Bronchus fibroblast of lung (primary cell): ENCODE measurements around the gene PARVB. TPM values are rescaled to one million over a fixed set of nuclear protein-coding genes. Genes with fewer than 3 reads are reported as not detected.

Experiments used
- total RNA-seq: library from RNA; depleted of rRNA; stranded (reverse); fragments of >200 nt; gene quantifications from 2 replicates; pipeline ENCODE4 v1.2.3, GENCODE V29; 2015

PARVB gene
- total RNA-seq: 43.4 and 61.2 TPM in 2 replicates

DNA sequence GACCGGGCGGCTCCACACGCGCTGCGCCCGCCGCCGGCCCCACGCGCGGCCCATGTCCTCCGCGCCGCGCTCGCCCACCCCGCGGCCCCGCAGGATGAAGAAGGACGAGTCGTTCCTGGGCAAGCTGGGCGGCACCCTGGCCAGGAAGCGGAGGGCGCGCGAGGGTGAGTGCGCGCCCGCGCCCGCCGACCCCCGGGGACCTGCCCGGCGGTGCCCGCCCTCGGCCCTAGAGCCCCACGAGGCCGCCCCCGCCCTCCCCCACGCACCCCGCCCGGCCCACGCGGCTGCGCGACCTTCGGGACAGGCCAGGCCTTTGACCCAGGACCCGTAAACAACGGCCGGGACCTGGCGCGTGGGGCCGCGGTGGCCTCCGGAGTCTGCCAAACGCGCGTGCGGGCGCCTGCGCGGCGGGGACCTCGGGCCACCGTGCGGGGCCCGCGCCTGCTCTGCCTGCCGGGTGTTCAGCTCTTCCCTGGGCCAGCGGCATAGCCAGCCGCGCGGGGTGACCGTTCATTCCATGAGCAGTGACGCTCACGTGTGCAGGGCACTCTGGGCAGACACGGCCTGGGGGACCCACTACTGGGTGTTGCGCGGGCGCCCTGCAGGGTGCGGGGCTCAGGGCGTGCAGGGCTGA, at the start of gene PARVB:
PARVB (plus strand) TSS at position 15 of the 634 bp plus-strand sequence; CDS start at position 53, 38 bp downstream.

DNA sequence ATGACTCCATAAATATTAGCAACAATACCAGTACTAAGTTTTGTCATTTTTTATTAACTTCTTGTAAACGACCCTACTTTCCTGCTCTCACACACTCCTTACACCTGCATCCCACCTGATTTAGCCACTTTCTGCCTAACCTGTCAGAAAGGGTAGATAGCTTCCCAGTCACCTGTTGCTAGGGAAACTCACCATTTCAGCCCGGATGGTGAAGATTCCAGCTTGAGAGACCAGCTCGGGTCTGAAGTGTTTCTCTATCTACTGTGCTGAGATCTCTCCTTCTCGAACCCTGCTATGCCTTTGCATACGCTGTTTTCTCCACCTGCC, 156.6 kb downstream of the PARVB start, which contains the start of gene PARVG:
PARVG (plus strand) TSS at position 220 of the 327 bp plus-strand sequence. CDS start 2,405 bp downstream, outside the sequence.

Other genes with a start within 250 kb of the PARVB start
- 0.50 and 0.74 TPM in 2 replicates for gene EFCAB6, start 212.0 kb upstream of the PARVB start, total RNA-seq
- 0.15 and 0.17 TPM in 2 replicates for gene SULT4A1, start 161.8 kb upstream of the PARVB start, total RNA-seq
- not detected in 2 replicates for gene PNPLA5, start 132.3 kb upstream of the PARVB start, total RNA-seq
- gene PNPLA3, start 100.5 kb upstream of the PARVB start, total RNA-seq: 10.4 and 10.7 TPM in 2 replicates
- 49.5 and 51.9 TPM in 2 replicates for gene SAMM50, start 68.9 kb upstream of the PARVB start, total RNA-seq
- gene PARVG, start 156.6 kb downstream of the PARVB start, total RNA-seq: not detected in 2 replicates